ENCODE data around the gene CRMP1. TPM values are rescaled to one million over a fixed set of nuclear protein-coding genes. Genes with fewer than 3 reads are reported as not detected.

Gene CRMP1
- total RNA-seq, 4 donors from 2014 or later, result 0.62 to 4.3 (median 1.6) TPM

GRCh38 chr4:5891563-5892322, 1.1 kb downstream of the CRMP1 start:
- 12 to 25% methylated on average over 4 to 7 of the region's 34 CpGs for WGBS, 2 donors (ENCODE audit: low coverage in 1 of 2)
- no peak for ATAC-seq

GRCh38 chr4:5890063-5890727, 2.7 kb downstream of the CRMP1 start:
- Histone ChIP-seq H3K4me3 (peak overlapping the region in 1 of 2 donors; percentile 28), H3K27ac (no peak overlapping the region), H3K4me1 (peaks cover 0 to 55% (median 18%) of the 10 kb centered on the region in 3 donors), H3K9me3 (no peaks in the 10 kb centered on the region), H3K27me3 (peaks cover 100% of the 10 kb centered on the region), H3K36me3 (no peaks in the 10 kb centered on the region)
- 0% methylated on average over 3 of the region's 41 CpGs; no CpG with 5 or more reads in 1 of the 2 donors for WGBS, 2 donors (ENCODE audit: low coverage in 1 of 2)
- TF ChIP-seq EP300 (IDR thresholded peaks at IDR 0.05), result no peak
- no peak for TF ChIP-seq POLR2A (IDR thresholded peaks at IDR 0.05)
- no peak for TF ChIP-seq CTCF (IDR thresholded peaks at IDR 0.05)
- no peak for TF ChIP-seq POLR2AphosphoS5 (IDR thresholded peaks at IDR 0.05)
- no peak for ATAC-seq

More at GRCh38 chr4:5891563-5892322, 1.1 kb downstream of the CRMP1 start:
- H3K27ac ChIP-seq, result no peak overlapping the region
- TF ChIP-seq POLR2A (IDR thresholded peaks at IDR 0.05) (no peak), CTCF (IDR thresholded peaks at IDR 0.05) (no peak), POLR2AphosphoS5 (IDR thresholded peaks at IDR 0.05) (no peak), EP300 (IDR thresholded peaks at IDR 0.05) (no peak)
- H3K9me3 ChIP-seq, result peaks cover 0 to under 1% (median 0%) of the 10 kb centered on the region in 3 donors
- H3K4me3 ChIP-seq, result no peak overlapping the region
- H3K36me3 ChIP-seq, result no peaks in the 10 kb centered on the region
- peaks cover 0 to 55% (median 18%) of the 10 kb centered on the region in 3 donors for H3K4me1 ChIP-seq
- peaks cover 100% of the 10 kb centered on the region for H3K27me3 ChIP-seq

DNA sequence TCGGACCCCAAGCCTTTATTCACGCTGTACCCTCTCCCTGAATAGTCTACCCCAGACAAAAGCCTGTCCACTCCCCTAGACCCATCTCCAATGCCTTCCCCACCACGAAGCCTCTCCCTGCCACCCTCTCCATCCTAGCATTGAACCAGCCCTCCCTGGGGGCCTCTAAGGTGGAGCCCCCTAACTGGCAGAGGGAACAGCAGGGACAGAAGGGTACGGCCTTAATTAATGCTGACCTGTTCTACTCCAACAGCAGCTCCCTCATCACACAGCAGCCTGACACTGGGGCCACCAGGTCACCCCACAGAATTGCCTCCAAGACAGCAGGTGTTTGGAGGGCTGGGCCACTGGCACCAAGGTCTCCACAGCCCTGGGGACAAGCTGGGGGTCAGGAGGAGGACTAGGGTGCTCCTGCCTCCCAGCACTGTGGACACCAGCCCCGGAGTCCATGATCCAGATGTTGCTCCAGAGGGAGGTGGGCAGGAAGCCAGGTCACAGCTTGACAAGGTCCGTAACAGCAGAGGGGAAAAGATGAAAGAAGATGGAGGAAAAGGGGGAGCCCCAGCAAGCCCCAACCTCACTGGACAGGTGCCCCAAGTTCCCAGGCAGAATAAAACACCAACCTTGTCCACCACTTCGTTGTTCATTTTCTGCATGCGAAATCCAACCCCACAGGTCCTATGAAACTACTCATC, 3.7 kb downstream of the CRMP1 start:
- H3K9me3 ChIP-seq, result no peaks in the 10 kb centered on the region
- no peak for TF ChIP-seq EP300 (IDR thresholded peaks at IDR 0.05)
- TF ChIP-seq POLR2AphosphoS5 (IDR thresholded peaks at IDR 0.05), result no peak
- TF ChIP-seq POLR2A (IDR thresholded peaks at IDR 0.05), result no peak
- no peak for TF ChIP-seq CTCF (IDR thresholded peaks at IDR 0.05)
- no peak overlapping the region for H3K27ac ChIP-seq
- H3K27me3 ChIP-seq, result peaks cover 95% of the 10 kb centered on the region
- H3K36me3 ChIP-seq, result no peaks in the 10 kb centered on the region
- no peak for ATAC-seq
- peaks cover 0 to 55% (median 18%) of the 10 kb centered on the region in 3 donors for H3K4me1 ChIP-seq
- 9 to 21% methylated on average over 5 to 7 of the region's 8 CpGs for WGBS, 2 donors (ENCODE audit: low coverage in 1 of 2)
- H3K4me3 ChIP-seq, result peak overlapping the region in 1 of 2 donors; percentile 57

DNA sequence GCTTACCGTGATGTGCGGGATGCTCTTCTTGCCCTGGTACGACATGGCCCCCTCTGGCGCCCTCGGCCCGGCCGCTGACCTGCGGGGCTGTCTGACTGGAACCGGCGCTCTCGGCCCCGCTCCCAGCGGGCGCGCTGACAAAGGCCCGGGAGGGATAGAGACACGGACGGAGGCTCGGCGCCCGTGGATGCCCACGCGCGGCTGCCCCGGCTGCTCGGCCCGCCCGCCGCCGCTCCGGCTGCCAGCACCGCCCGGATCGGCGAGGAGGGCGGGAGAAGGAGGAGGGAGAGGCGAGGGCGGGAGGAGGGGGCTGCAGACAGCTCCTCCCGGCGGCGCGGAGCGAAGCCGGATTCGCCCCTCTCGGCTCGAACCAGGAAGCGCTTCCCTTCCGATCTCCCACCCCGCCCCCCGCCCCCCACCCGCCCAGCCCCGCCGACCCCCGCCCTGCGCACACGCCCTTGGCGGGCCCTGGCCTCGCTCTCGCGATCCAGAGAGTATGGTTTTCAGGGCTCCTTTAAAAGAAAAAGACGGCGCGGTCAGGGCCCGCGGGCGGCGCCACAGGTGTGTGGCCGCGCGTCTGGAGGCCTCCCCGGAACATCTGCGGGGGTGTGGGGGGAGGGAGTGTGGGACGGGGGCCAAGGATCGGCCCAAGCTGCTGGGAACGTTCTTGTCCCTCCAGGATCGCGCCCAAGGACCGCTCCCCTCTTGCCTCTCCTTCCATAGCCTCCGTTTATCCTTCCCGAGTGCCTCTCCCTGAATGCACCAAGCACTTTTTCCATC, 4.5 kb downstream of the CRMP1 start:
- peak overlapping the region; percentile 4 to 57 for H3K4me3 ChIP-seq
- H3K27ac ChIP-seq, result no peak overlapping the region
- 0 to 1% methylated on average over 10 to 15 of the region's 81 CpGs for WGBS, 2 donors (ENCODE audit: low coverage in 1 of 2)
- no peaks in the 10 kb centered on the region for H3K9me3 ChIP-seq
- H3K36me3 ChIP-seq, result no peaks in the 10 kb centered on the region
- peaks cover 0 to 53% (median 18%) of the 10 kb centered on the region in 3 donors for H3K4me1 ChIP-seq
- TF ChIP-seq CTCF (IDR thresholded peaks at IDR 0.05) (no peak), POLR2A (IDR thresholded peaks at IDR 0.05) (no peak), POLR2AphosphoS5 (IDR thresholded peaks at IDR 0.05) (no peak), EP300 (IDR thresholded peaks at IDR 0.05) (no peak)
- H3K27me3 ChIP-seq, result peaks cover 95% of the 10 kb centered on the region
- no peak for ATAC-seq

Data from gastroesophageal sphincter (tissue), 4 donors.